ENCODE measurements around the gene ATXN1L.

GRCh38 chr16:71803305-71803690 is 42.5 kb upstream of the ATXN1L start:
- TF ChIP-seq CTCF (IDR thresholded peaks at IDR 0.05) (no peak), POLR2A (IDR thresholded peaks at IDR 0.05) (no peak), EP300 (IDR thresholded peaks at IDR 0.05) (no peak), POLR2AphosphoS5 (IDR thresholded peaks at IDR 0.05) (no peak)

Data from gastroesophageal sphincter (tissue), 3 donors.